Measurements from ENCODE around the gene USP6NL. TPM values are rescaled to one million over a fixed set of nuclear protein-coding genes. Genes with fewer than 3 reads are reported as not detected.

USP6NL gene
- total RNA-seq, 3 donors from 2014 or later = 14.6 to 20.0 (median 19.8) TPM

DNA sequence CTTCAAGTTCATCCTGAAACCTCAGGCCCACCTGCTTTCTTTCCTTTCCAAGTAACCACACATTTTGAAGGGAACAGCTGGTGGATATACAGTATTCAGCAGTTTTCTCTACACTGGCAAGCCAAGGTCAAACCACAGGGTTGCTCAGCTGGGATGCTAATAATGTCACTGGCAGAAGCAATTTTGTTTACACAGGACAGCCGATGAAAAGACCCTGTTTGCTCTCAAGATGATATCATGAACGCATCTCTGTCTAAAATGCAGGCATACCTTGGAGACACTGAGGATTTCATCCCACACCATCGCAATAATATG, 186.2 kb downstream of the USP6NL start:
- Histone ChIP-seq H3K9me3 (peaks cover 4% of the 10 kb centered on the region), H3K36me3 (ENCODE audit: low read depth) (no peaks in the 10 kb centered on the region), H3K4me3 (no peak overlapping the region), H3K4me1 (ENCODE audit: low read depth) (no peaks in the 10 kb centered on the region)
- ATAC-seq = no peak
- TF ChIP-seq, protein P1, sequence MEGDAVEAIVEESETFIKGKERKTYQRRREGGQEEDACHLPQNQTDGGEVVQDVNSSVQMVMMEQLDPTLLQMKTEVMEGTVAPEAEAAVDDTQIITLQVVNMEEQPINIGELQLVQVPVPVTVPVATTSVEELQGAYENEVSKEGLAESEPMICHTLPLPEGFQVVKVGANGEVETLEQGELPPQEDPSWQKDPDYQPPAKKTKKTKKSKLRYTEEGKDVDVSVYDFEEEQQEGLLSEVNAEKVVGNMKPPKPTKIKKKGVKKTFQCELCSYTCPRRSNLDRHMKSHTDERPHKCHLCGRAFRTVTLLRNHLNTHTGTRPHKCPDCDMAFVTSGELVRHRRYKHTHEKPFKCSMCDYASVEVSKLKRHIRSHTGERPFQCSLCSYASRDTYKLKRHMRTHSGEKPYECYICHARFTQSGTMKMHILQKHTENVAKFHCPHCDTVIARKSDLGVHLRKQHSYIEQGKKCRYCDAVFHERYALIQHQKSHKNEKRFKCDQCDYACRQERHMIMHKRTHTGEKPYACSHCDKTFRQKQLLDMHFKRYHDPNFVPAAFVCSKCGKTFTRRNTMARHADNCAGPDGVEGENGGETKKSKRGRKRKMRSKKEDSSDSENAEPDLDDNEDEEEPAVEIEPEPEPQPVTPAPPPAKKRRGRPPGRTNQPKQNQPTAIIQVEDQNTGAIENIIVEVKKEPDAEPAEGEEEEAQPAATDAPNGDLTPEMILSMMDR (IDR thresholded peaks at IDR 0.05) = no peak
- no peak for DNase-seq
- intact Hi-C loops (cut with DNase I, micrococcal nuclease) = no loop called here

DNA sequence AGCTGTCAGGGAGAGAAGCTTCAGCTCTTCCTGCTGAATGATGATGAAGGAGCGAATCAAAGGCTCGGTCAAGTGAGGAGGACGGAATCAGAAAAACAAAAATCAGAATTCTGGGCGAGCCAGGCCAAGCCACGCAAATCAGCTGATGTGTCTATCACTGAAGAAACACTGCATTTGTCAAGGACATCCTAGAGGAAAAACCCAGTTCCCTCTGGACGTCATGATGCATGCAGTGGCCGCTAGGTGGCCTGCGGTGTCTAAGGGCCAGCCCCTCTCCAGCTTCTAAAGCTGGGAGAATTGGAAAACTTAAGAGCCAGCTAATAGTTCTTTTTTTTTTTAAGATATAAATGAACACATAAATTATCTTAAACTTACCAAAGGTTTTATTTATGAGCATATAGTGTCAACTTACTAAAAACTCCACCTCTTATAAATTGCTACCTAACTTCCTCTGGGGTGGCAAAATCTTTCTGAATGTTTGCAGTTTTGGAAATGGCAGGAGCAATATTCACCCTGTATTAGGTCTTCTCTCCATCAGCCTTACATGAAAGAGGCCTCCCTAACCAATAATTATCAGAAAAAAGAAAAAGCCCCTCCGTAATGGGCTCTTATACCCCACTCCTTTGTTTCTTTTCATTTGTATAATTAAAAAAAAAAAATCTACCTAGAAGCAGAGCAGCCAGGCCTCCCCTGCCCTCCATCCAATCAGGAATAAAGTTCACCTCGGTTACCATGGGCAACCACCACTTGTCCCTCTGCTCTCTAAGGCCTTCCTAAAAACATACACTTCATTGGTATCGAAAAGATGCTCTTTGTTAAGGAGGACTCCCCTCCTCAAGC, 186.8 kb downstream of the USP6NL start:
- no peaks in the 10 kb centered on the region for H3K36me3 ChIP-seq (ENCODE audit: low read depth)

DNA sequence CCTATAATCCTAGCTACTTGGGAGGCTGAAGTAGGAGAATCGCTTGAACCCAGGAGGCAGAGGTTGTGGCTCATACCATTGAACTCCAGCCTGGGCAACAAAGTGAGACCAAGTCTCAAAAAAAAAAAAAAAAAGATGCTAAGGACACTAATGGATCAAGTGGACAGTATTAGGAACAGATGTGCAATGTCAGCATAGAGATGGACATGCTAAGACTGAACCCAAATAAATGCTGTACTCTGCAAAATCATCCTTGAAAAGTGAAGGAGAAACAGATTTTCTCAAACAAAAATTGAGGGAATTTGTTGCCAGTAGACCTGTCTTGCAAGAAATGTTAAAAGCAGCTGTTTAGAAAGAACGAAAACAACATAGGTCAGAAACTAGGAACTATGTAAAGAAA, 194.5 kb downstream of the USP6NL start:
- DNase-seq (no peak), ATAC-seq (no peak)
- H3K9me3 ChIP-seq = no peaks in the 10 kb centered on the region
- no peaks in the 10 kb centered on the region for H3K4me1 ChIP-seq (ENCODE audit: low read depth)
- no peak overlapping the region for H3K4me3 ChIP-seq
- TF ChIP-seq, protein P1 (IDR thresholded peaks at IDR 0.05) = no peak
- intact Hi-C loops (cut with DNase I, micrococcal nuclease) = no loop called here
- H3K36me3 ChIP-seq (ENCODE audit: low read depth) = no peaks in the 10 kb centered on the region

More for the DNA sequence above, 186.8 kb downstream of the USP6NL start:
- H3K4me1 ChIP-seq (ENCODE audit: low read depth) = no peaks in the 10 kb centered on the region
- no peak overlapping the region for H3K4me3 ChIP-seq
- peaks cover 4% of the 10 kb centered on the region for H3K9me3 ChIP-seq
- peak; percentile 66 for ATAC-seq
- TF ChIP-seq, protein P1 (IDR thresholded peaks at IDR 0.05) = peak; percentile 60
- intact Hi-C loops (cut with DNase I, micrococcal nuclease) = no loop called here
- DNase-seq = peak in 2 of 3 donors; percentile 58 to 64

DNA sequence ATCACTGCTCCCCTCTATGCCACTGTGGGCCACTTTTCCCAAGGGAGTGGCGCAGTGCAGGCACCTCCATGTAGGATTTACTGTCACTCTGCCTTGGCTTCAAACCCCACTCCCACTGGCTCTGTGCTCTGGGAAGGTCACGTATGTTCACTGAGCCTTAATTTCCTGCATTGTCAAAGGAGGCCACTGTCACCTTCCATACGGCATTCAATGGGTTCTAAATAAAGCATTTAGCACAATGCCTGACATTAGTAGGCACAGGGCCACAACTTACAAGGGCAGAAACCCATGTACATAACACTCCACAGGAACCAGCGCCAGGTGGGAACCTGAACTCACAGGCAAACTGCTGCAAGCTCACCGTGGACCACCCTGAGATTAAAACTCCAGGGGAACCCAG, 196.4 kb downstream of the USP6NL start:
- H3K4me1 ChIP-seq (ENCODE audit: low read depth) = no peaks in the 10 kb centered on the region
- no peaks in the 10 kb centered on the region for H3K36me3 ChIP-seq (ENCODE audit: low read depth)
- DNase-seq (no peak), ATAC-seq (no peak)
- intact Hi-C loops (cut with DNase I, micrococcal nuclease) = no loop called here
- no peak overlapping the region for H3K4me3 ChIP-seq
- TF ChIP-seq, protein P1 (IDR thresholded peaks at IDR 0.05) = no peak
- H3K9me3 ChIP-seq = no peaks in the 10 kb centered on the region

DNA sequence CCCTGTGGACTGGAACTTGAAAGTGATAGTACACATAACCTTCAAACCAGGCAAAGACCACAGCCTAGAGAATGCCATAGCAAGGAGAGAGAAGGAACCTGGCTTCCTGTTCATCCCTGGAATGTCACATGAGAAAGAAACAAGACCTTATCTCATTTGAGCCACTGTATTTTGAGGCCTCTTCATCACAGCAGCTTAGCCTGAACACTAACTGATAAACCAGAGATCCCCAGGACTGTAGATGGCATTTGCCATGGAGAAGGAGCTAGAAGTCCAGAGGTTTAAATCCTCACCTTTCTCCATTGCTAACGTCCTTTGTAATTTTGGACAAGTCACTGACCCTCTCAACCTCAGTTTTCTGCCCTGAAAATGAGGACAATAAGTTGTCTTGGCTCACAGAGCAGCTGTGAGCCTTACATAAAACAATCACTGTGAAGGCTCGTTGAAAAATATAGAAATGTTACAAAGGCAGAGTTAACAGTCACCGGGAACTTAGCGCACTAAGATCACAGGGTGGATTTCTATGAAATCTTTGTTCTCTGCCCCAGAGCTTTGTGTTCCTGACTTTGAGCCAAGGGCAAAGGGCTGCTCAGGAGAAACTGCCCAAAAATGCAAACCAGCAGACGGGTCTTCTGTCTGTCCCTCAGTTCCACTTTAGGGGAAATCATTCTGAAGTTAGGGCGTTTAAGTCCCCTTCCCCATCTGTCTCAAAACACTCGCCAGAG, 197.0 kb downstream of the USP6NL start:
- H3K4me3 ChIP-seq = no peak overlapping the region
- intact Hi-C loops (cut with DNase I, micrococcal nuclease) = no loop called here
- no peaks in the 10 kb centered on the region for H3K36me3 ChIP-seq (ENCODE audit: low read depth)
- ATAC-seq (no peak), DNase-seq (no peak)
- H3K4me1 ChIP-seq (ENCODE audit: low read depth) = no peaks in the 10 kb centered on the region
- TF ChIP-seq, protein P1 (IDR thresholded peaks at IDR 0.05) = no peak
- H3K9me3 ChIP-seq = no peaks in the 10 kb centered on the region

Data from mucosa of descending colon (tissue), 3 donors.